ENCODE measurements around the gene NLRP3.
"Not testable (repeated sequence)": the region's sequence is repeated elsewhere in the genome, so short reads cannot be mapped to it uniquely, and the experiment has no call there.

Gene NLRP3

GRCh38 chr1:247474367-247474766 is 58.4 kb downstream of the NLRP3 start:
- no peak for DNase-seq

- DNase-seq: no peak
Observed at GRCh38 chr1:247475793-247476192, 59.8 kb downstream of the NLRP3 start.

- DNase-seq: not testable (repeated sequence)
Observed at GRCh38 chr1:247476328-247477058, 60.5 kb downstream of the NLRP3 start.

- DNase-seq: no peak
Observed at GRCh38 chr1:247482747-247483146, 66.8 kb downstream of the NLRP3 start.

GRCh38 chr1:247487057-247487456 is 71.1 kb downstream of the NLRP3 start:
- no peak for DNase-seq

GRCh38 chr1:247491328-247491727 is 75.4 kb downstream of the NLRP3 start:
- DNase-seq: no peak

- DNase-seq: no peak
Observed at GRCh38 chr1:247493106-247493505, 77.1 kb downstream of the NLRP3 start.

GRCh38 chr1:247494767-247495166 is 78.8 kb downstream of the NLRP3 start:
- no peak for DNase-seq

- no peak for DNase-seq
Observed at GRCh38 chr1:247496581-247497285, 80.8 kb downstream of the NLRP3 start.
